Neural progenitor cell (in vitro differentiated cells): Measurements from ENCODE around the gene PPP1R16B. TPM values are rescaled to one million over a fixed set of nuclear protein-coding genes. Genes with fewer than 3 reads are reported as not detected.

ENCODE experiments used
- DNase-seq: peaks from one replicate; pipeline ENCODE4 v3.0.0-alpha.2; 2016; ENCODE audit warnings: low spot score
- H2AFZ ChIP-seq: fragments of 200-600 bp; sonication (generic); replicated peaks from 2 replicates; pipeline ENCODE4 v1.6.1; 2016; ENCODE audit warnings: antibody characterized with exemption
- H3F3A ChIP-seq: fragments of 200-600 bp; sonication (generic); 2 replicates; pipeline ENCODE4 v1.6.1; 2016; ENCODE audit warnings: antibody characterized with exemption, low read depth
- H3K27ac ChIP-seq: fragments of 200-600 bp; sonication (generic); 2 replicates; pipeline ENCODE4 v1.5.1; 2016; ENCODE audit warnings: mild to moderate bottlenecking
- H3K27me3 ChIP-seq: fragments of 200-600 bp; sonication (generic); 2 replicates; pipeline ENCODE4 v1.6.1; 2016; ENCODE audit warnings: mild to moderate bottlenecking, moderate library complexity
- H3K36me3 ChIP-seq: fragments of 200-600 bp; sonication (generic); 2 replicates; pipeline ENCODE4 v1.5.1; 2016
- H3K4me1 ChIP-seq: fragments of 200-600 bp; sonication (generic); 2 replicates; pipeline ENCODE4 v1.6.1; 2016; ENCODE audit warnings: mixed run types
- H3K4me2 ChIP-seq: fragments of 200-600 bp; sonication (generic); 2 replicates; pipeline ENCODE4 v1.6.1; 2016
- H3K4me3 ChIP-seq: fragments of 200-600 bp; sonication (generic); 2 replicates; pipeline ENCODE4 v1.5.1; 2016
- H3K79me2 ChIP-seq: fragments of 200-600 bp; sonication (generic); 2 replicates; pipeline ENCODE4 v1.6.1; 2016; ENCODE audit warnings: low read depth
- H3K9ac ChIP-seq: fragments of 200-600 bp; sonication (generic); 2 replicates; pipeline ENCODE4 v1.6.1; 2016
- H3K9me3 ChIP-seq: fragments of 200-600 bp; sonication (generic); 2 replicates; pipeline ENCODE4 v1.5.1; 2016; ENCODE audit warnings: low read depth
- H4K20me1 ChIP-seq: fragments of 200-600 bp; sonication (generic); 2 replicates; pipeline ENCODE4 v1.6.1; 2016; ENCODE audit warnings: low read depth
- H3K27ac Mint-ChIP-seq: 3 replicates; pipeline ENCODE4 v1.8.0; 2021; ENCODE audit warnings: mixed read lengths
- H3K27me3 Mint-ChIP-seq: 2 replicates; pipeline ENCODE4 v1.8.0; 2022; ENCODE audit warnings: low read depth, mild to moderate bottlenecking, inconsistent platforms, moderate library complexity, mixed read lengths; ENCODE audit not compliant: insufficient read depth
- H3K36me3 Mint-ChIP-seq: 3 replicates; pipeline ENCODE4 v1.8.0; 2021; ENCODE audit warnings: mixed read lengths
- H3K4me1 Mint-ChIP-seq: 3 replicates; pipeline ENCODE4 v1.8.0; 2021; ENCODE audit warnings: mixed read lengths
- H3K4me3 Mint-ChIP-seq: 3 replicates; pipeline ENCODE4 v1.8.0; 2021; ENCODE audit warnings: mild to moderate bottlenecking, moderate library complexity, mixed read lengths
- H3K9me3 Mint-ChIP-seq: 3 replicates; pipeline ENCODE4 v1.8.0; 2020; ENCODE audit warnings: mixed read lengths
- CTCF ChIP-seq: fragments of 200-600 bp; sonication (generic); IDR thresholded peaks from 2 replicates; pipeline ENCODE4 v1.5.1; 2017; ENCODE audit warnings: antibody characterized with exemption, mild to moderate bottlenecking
- EZH2 ChIP-seq: fragments of 200-600 bp; sonication (generic); IDR thresholded peaks from 2 replicates; pipeline ENCODE4 v1.6.1; 2017; ENCODE audit warnings: antibody characterized with exemption, mild to moderate bottlenecking, moderate library complexity
- EZH2phosphoT487 ChIP-seq: fragments of 200-600 bp; sonication (generic); IDR thresholded peaks from 2 replicates; pipeline ENCODE4 v1.6.1; 2017; ENCODE audit warnings: antibody characterized with exemption
- total RNA-seq: library from RNA; depleted of rRNA; stranded (reverse); fragments of >200 nt; gene quantifications from 2 replicates; pipeline ENCODE4 v1.2.3, GENCODE V29; 2015; ENCODE audit warnings: low replicate concordance

PPP1R16B gene
- total RNA-seq, 1 donor from 2014 or later, result 0.95 TPM

- Histone ChIP-seq H3K4me3 (no peak overlapping the region), H2AFZ (no peak overlapping the region), H3F3A (no peaks in the 10 kb centered on the region), H3K27me3 (peaks cover 7% of the 10 kb centered on the region), H3K79me2 (no peaks in the 10 kb centered on the region), H3K4me1 (no peaks in the 10 kb centered on the region), H3K9ac (no peak overlapping the region), H3K9me3 (no peaks in the 10 kb centered on the region), H3K36me3 (no peaks in the 10 kb centered on the region), H4K20me1 (peaks cover 39% of the 10 kb centered on the region), H3K27ac (no peak overlapping the region), H3K4me2 (no peak overlapping the region)
- H3K4me1 Mint-ChIP-seq, result no peaks in the 10 kb centered on the region
- peaks cover 12% of the 10 kb centered on the region for H3K27me3 Mint-ChIP-seq
- H3K36me3 Mint-ChIP-seq, result no peaks in the 10 kb centered on the region
- TF ChIP-seq EZH2 (no peak), EZH2phosphoT487 (no peak), CTCF (no peak)
- no peak overlapping the region for H3K4me3 Mint-ChIP-seq
- H3K9me3 Mint-ChIP-seq, result no peaks in the 10 kb centered on the region
- no peak for DNase-seq
- no peak overlapping the region for H3K27ac Mint-ChIP-seq
Observed at GRCh38 chr20:38880952-38881735, 75.6 kb downstream of the PPP1R16B start.

GRCh38 chr20:38881806-38882440 is 76.4 kb downstream of the PPP1R16B start:
- H4K20me1 ChIP-seq, result peaks cover 39% of the 10 kb centered on the region
- H3K9me3 ChIP-seq, result no peaks in the 10 kb centered on the region
- H3K4me3 Mint-ChIP-seq, result no peak overlapping the region
- no peak for TF ChIP-seq EZH2phosphoT487
- TF ChIP-seq EZH2, result no peak
- no peak for TF ChIP-seq CTCF
- no peak overlapping the region for H3K27ac ChIP-seq
- H3K27me3 ChIP-seq, result peaks cover 7% of the 10 kb centered on the region
- no peaks in the 10 kb centered on the region for H3K79me2 ChIP-seq
- H3F3A ChIP-seq, result no peaks in the 10 kb centered on the region
- no peak overlapping the region for H3K9ac ChIP-seq
- H3K4me1 Mint-ChIP-seq, result no peaks in the 10 kb centered on the region
- peaks cover 12% of the 10 kb centered on the region for H3K27me3 Mint-ChIP-seq
- no peak overlapping the region for H3K4me3 ChIP-seq
- no peaks in the 10 kb centered on the region for H3K36me3 Mint-ChIP-seq
- no peak overlapping the region for H2AFZ ChIP-seq
- DNase-seq, result no peak
- H3K9me3 Mint-ChIP-seq, result no peaks in the 10 kb centered on the region
- no peaks in the 10 kb centered on the region for H3K4me1 ChIP-seq
- H3K27ac Mint-ChIP-seq, result no peak overlapping the region
- no peaks in the 10 kb centered on the region for H3K36me3 ChIP-seq
- no peak overlapping the region for H3K4me2 ChIP-seq

GRCh38 chr20:38882600-38882999 is 77.1 kb downstream of the PPP1R16B start:
- no peak overlapping the region for H3K4me3 Mint-ChIP-seq
- Histone ChIP-seq H4K20me1 (peaks cover 39% of the 10 kb centered on the region), H3K9me3 (no peaks in the 10 kb centered on the region), H3K4me2 (no peak overlapping the region), H2AFZ (no peak overlapping the region), H3K79me2 (no peaks in the 10 kb centered on the region), H3F3A (no peaks in the 10 kb centered on the region), H3K9ac (no peak overlapping the region), H3K27ac (no peak overlapping the region), H3K27me3 (peaks cover 7% of the 10 kb centered on the region), H3K4me3 (no peak overlapping the region), H3K4me1 (no peaks in the 10 kb centered on the region), H3K36me3 (no peaks in the 10 kb centered on the region)
- peaks cover 12% of the 10 kb centered on the region for H3K27me3 Mint-ChIP-seq
- no peak for TF ChIP-seq EZH2phosphoT487
- TF ChIP-seq EZH2, result no peak
- TF ChIP-seq CTCF, result no peak
- no peaks in the 10 kb centered on the region for H3K4me1 Mint-ChIP-seq
- DNase-seq, result no peak
- no peaks in the 10 kb centered on the region for H3K36me3 Mint-ChIP-seq
- H3K27ac Mint-ChIP-seq, result no peak overlapping the region
- H3K9me3 Mint-ChIP-seq, result no peaks in the 10 kb centered on the region
